Kidney epithelial cell (primary cell): ENCODE results near the gene ANK3. TPM values are rescaled to one million over a fixed set of nuclear protein-coding genes. Genes with fewer than 3 reads are reported as not detected.

ENCODE experiments used
- DNase-seq: peaks from one replicate; pipeline ENCODE4 v3.0.0-alpha.2; 2010; ENCODE audit warnings: low read depth
- H3K27me3 ChIP-seq: 2 replicates; pipeline ENCODE4 v1.6.0; 2011; ENCODE audit warnings: low read length; ENCODE audit not compliant: control insufficient read depth, insufficient read depth
- H3K36me3 ChIP-seq: 2 replicates; pipeline ENCODE4 v1.5.1; 2011; ENCODE audit warnings: low read length; ENCODE audit not compliant: control insufficient read depth, insufficient read depth
- H3K4me3 ChIP-seq: 2 replicates; pipeline ENCODE4 v1.5.1; 2011; ENCODE audit warnings: low read depth, mild to moderate bottlenecking, control low read depth, low read length
- CTCF ChIP-seq: IDR thresholded peaks from 2 replicates; pipeline ENCODE4 v1.5.1; 2011; ENCODE audit warnings: mild to moderate bottlenecking, moderate library complexity, low read length, control low read depth, inconsistent platforms; ENCODE audit not compliant: insufficient read depth, poor library complexity, severe bottlenecking
- total RNA-seq: library from RNA; depleted of rRNA; stranded (reverse); fragments of >200 nt; gene quantifications from 2 replicates; pipeline ENCODE4 v1.2.3, GENCODE V29; 2015

Gene ANK3
- total RNA-seq, 1 donor from 2014 or later: 14.8 TPM

GRCh38 chr10:60254776-60255175, 134.9 kb downstream of the ANK3 start:
- TF ChIP-seq CTCF: no peak
- H3K4me3 ChIP-seq: no peak overlapping the region
- DNase-seq: no peak
- H3K36me3 ChIP-seq: no peaks in the 10 kb centered on the region
- no peaks in the 10 kb centered on the region for H3K27me3 ChIP-seq

- Histone ChIP-seq H3K27me3 (no peaks in the 10 kb centered on the region), H3K4me3 (no peak overlapping the region), H3K36me3 (no peaks in the 10 kb centered on the region)
- DNase-seq: no peak
- TF ChIP-seq CTCF: no peak
Observed at GRCh38 chr10:60253484-60253883, 136.2 kb downstream of the ANK3 start.

- TF ChIP-seq CTCF: no peak
- DNase-seq: no peak
Observed at GRCh38 chr10:60252688-60253087, 137.0 kb downstream of the ANK3 start.

GRCh38 chr10:60246382-60246781, 143.3 kb downstream of the ANK3 start:
- TF ChIP-seq CTCF: no peak
- no peak overlapping the region for H3K4me3 ChIP-seq
- H3K27me3 ChIP-seq: no peaks in the 10 kb centered on the region
- no peaks in the 10 kb centered on the region for H3K36me3 ChIP-seq
- no peak for DNase-seq

More at GRCh38 chr10:60252688-60253087, 137.0 kb downstream of the ANK3 start:
- H3K4me3 ChIP-seq: no peak overlapping the region
- no peaks in the 10 kb centered on the region for H3K27me3 ChIP-seq
- H3K36me3 ChIP-seq: no peaks in the 10 kb centered on the region

- H3K4me3 ChIP-seq: no peak overlapping the region
- no peaks in the 10 kb centered on the region for H3K27me3 ChIP-seq
- DNase-seq: no peak
- TF ChIP-seq CTCF: no peak
- H3K36me3 ChIP-seq: no peaks in the 10 kb centered on the region
Observed at GRCh38 chr10:60239228-60239627, 150.4 kb downstream of the ANK3 start.

- Histone ChIP-seq H3K4me3 (no peak overlapping the region), H3K36me3 (no peaks in the 10 kb centered on the region), H3K27me3 (no peaks in the 10 kb centered on the region)
- no peak for TF ChIP-seq CTCF
- no peak for DNase-seq
Observed at GRCh38 chr10:60238759-60239100, 150.9 kb downstream of the ANK3 start.
